Neutrophil (primary cell): ENCODE data around the gene PNPLA5.

Experiments used
- H3K27ac ChIP-seq: fragments of 200-600 bp; sonication (generic); 2 replicates; pipeline ENCODE4 v1.5.1; 2016; ENCODE audit warnings: mild to moderate bottlenecking, moderate library complexity
- H3K27me3 ChIP-seq: fragments of 200-600 bp; sonication (generic); 2 replicates; pipeline ENCODE4 v1.6.0; 2016; ENCODE audit warnings: mild to moderate bottlenecking
- H3K36me3 ChIP-seq: fragments of 200-600 bp; sonication (generic); 2 replicates; pipeline ENCODE4 v1.5.1; 2017
- H3K4me1 ChIP-seq, 2 experiments: fragments of 200-600 bp in 1 of 2; sonication (generic) in 1 of 2; 1 replicate in 1 of 2; 2 replicates in 1 of 2; pipeline versions ENCODE4 v1.5.1 to v1.6.1; 2013 to 2016; ENCODE audit warnings: low read depth in 1 of 2, low read length in 1 of 2, mild to moderate bottlenecking in 1 of 2, moderate library complexity in 1 of 2; ENCODE audit not compliant: control insufficient read depth in 1 of 2, insufficient read depth in 1 of 2
- H3K4me3 ChIP-seq, 2 experiments: fragments of 200-600 bp in 1 of 2; sonication (generic) in 1 of 2; 1 replicate in 1 of 2; 2 replicates in 1 of 2; pipeline ENCODE4 v1.5.1; 2013 to 2016; ENCODE audit warnings: low read depth in 1 of 2, low read length in 1 of 2, mild to moderate bottlenecking in 1 of 2, moderate library complexity in 1 of 2
- H3K9me3 ChIP-seq: fragments of 200-600 bp; sonication (generic); 2 replicates; pipeline ENCODE4 v1.5.1; 2016
- TF ChIP-seq, protein P1 (sequence below): fragments of 200-600 bp; sonication (generic); IDR thresholded peaks from 2 replicates; pipeline ENCODE4 v1.5.1; 2016; ENCODE audit warnings: antibody characterized with exemption

Gene PNPLA5

DNA sequence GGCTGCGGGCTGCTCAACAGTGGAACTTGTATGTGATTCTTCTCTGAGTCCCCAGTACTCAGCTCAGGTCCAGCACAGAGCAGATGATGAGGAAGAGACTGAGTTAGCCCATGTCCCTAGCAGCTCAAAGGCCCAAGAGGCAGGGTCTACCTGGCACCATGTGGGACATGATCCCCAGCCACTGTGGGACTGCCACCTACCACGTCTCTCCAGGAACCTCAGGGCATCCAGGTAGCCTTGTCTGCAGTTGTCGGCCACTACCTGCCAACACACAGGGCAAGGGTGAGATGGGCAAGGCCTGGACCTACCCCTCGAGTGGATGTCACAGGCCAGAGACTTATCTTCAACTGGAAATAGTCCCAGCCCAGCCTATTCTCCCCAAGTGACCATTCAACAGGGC lies 4.4 kb downstream of the PNPLA5 start:
- Histone ChIP-seq H3K4me3 (no peak overlapping the region), H3K27me3 (peaks cover 47% of the 10 kb centered on the region), H3K36me3 (no peaks in the 10 kb centered on the region), H3K9me3 (no peaks in the 10 kb centered on the region), H3K4me1 (no peaks in the 10 kb centered on the region), H3K27ac (no peak overlapping the region)
- TF ChIP-seq, protein P1, sequence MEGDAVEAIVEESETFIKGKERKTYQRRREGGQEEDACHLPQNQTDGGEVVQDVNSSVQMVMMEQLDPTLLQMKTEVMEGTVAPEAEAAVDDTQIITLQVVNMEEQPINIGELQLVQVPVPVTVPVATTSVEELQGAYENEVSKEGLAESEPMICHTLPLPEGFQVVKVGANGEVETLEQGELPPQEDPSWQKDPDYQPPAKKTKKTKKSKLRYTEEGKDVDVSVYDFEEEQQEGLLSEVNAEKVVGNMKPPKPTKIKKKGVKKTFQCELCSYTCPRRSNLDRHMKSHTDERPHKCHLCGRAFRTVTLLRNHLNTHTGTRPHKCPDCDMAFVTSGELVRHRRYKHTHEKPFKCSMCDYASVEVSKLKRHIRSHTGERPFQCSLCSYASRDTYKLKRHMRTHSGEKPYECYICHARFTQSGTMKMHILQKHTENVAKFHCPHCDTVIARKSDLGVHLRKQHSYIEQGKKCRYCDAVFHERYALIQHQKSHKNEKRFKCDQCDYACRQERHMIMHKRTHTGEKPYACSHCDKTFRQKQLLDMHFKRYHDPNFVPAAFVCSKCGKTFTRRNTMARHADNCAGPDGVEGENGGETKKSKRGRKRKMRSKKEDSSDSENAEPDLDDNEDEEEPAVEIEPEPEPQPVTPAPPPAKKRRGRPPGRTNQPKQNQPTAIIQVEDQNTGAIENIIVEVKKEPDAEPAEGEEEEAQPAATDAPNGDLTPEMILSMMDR: no peak

DNA sequence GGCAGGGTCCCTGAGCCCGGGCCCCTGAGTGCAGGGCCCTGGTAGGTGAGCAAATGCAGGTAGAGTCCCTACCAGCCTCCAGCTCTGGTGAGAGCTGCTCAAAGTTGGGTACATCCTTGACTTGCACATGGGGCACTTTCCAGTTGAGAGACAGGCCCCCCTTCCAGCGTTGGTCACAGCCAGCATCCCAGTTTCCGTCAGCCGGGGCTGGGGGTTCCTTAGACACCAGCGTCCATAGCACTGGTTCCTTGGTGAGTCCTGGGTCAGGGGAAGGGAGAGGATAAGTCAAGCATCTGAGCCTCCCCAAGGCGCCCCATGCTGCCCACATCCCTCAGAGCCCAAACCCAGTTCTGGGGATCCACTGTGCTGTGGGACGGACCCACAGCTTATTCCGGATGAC lies 5.6 kb downstream of the PNPLA5 start:
- Histone ChIP-seq H3K27me3 (peaks cover 36% of the 10 kb centered on the region), H3K4me3 (no peak overlapping the region), H3K4me1 (no peaks in the 10 kb centered on the region), H3K9me3 (no peaks in the 10 kb centered on the region), H3K36me3 (no peaks in the 10 kb centered on the region), H3K27ac (no peak overlapping the region)
- TF ChIP-seq, protein P1: no peak

DNA sequence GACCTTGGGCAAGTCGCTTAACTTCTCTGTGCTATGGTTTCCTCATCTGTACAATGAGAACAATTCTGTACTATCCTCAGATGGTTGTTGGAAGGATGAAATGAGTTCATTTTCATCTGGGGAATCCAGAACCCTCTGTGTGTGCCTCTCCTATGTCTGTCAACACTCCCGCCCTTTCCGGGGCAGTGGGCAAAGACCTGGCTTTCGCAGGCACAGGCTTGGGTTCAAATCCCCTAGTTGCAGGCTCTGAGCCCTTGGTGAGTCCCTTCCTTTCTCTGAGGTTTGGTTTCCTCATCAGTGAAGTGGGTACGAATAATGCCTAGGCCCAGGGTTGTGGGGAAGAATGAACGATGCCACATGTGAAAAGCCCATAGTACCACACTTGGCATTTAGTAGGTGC lies 6.0 kb downstream of the PNPLA5 start:
- Histone ChIP-seq H3K4me1 (no peaks in the 10 kb centered on the region), H3K4me3 (no peak overlapping the region), H3K36me3 (no peaks in the 10 kb centered on the region), H3K27me3 (peaks cover 31% of the 10 kb centered on the region), H3K27ac (no peak overlapping the region), H3K9me3 (no peaks in the 10 kb centered on the region)
- TF ChIP-seq, protein P1: no peak

DNA sequence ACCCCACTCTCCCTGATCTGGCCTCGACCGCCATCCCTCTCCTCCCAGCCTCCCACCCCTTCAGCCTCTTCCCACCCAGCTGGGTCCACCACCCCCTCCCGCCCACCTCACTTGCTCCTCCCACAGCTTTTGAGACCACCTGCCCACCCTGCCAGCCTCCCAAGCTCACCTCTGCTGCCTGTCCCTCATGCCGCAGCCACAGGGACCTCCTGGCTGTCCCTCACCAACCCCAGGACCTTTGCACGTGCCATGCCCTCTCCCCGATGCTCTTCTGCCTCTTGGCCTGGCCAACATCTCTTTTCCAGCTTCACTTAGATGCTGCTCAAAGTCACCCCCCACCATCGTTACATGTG lies 6.5 kb downstream of the PNPLA5 start:
- H3K4me1 ChIP-seq: no peaks in the 10 kb centered on the region
- H3K36me3 ChIP-seq: no peaks in the 10 kb centered on the region
- no peaks in the 10 kb centered on the region for H3K9me3 ChIP-seq
- H3K27me3 ChIP-seq: peaks cover 26% of the 10 kb centered on the region
- H3K27ac ChIP-seq: no peak overlapping the region
- no peak overlapping the region for H3K4me3 ChIP-seq
- TF ChIP-seq, protein P1: no peak

DNA sequence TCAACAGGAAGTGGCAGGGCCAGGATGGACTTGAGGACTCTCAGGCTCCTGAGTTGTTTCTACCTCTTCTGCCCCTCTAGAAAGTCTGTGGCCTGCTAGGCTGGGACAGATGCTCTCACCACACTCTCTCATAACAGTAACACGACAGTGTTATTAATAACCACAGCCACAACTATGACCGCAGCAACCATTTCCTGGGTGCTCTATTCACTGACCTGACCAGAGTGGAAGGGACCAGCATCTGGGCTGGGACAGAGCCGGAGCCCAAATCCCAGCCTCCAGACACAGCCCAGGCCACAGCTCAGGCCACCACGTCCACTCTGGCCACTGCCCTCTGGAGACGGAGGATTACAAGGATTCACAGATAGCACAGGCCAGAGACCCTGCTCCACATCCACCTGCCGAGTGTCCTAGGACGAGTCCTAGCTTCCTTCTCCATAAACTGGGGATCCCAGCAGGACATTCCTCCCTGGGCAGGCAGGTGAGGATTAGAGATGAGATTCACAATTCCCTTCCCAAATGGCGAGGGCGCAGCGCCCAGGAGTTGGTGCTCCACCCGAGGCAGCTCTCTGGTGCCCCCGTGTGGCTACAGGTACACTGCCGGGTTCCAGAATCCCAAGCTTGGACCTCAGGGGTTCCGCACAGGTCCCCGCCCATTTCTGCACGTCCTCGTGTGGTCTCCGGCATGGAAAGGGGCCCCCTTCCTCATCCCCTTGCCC lies 7.1 kb downstream of the PNPLA5 start:
- H3K27me3 ChIP-seq: peaks cover 21% of the 10 kb centered on the region

More for the DNA sequence above, 7.1 kb downstream of the PNPLA5 start:
- H3K36me3 ChIP-seq: no peaks in the 10 kb centered on the region
- H3K27ac ChIP-seq: no peak overlapping the region
- H3K9me3 ChIP-seq: no peaks in the 10 kb centered on the region
- TF ChIP-seq, protein P1: no peak
- no peaks in the 10 kb centered on the region for H3K4me1 ChIP-seq
- H3K4me3 ChIP-seq: no peak overlapping the region
